Loucy (cell line): ENCODE results near the gene KRTAP10-10.

Experiments
- CTCF ChIP-seq: fragments of 200-600 bp; sonication (generic); conservative IDR thresholded peaks from 2 replicates; pipeline ENCODE4 v1.5.1; 2014; ENCODE audit warnings: mild to moderate bottlenecking, antibody characterized with exemption, low read length
- EZH2phosphoT487 ChIP-seq: fragments of 200-600 bp; IDR thresholded peaks from 2 replicates; pipeline ENCODE4 v1.6.1; 2018; ENCODE audit warnings: antibody characterized with exemption, mild to moderate bottlenecking, moderate library complexity, borderline replicate concordance

GRCh38 chr21:44677881-44678280 lies 40.7 kb downstream of the KRTAP10-10 start:
- TF ChIP-seq CTCF = no peak
- TF ChIP-seq EZH2phosphoT487 = no peak
